ENCODE data around the gene MAGED1. TPM values are rescaled to one million over a fixed set of nuclear protein-coding genes. Genes with fewer than 3 reads are reported as not detected.

MAGED1 gene
- total RNA-seq, 1 experiment from 2014 or later = 118 TPM

- Histone ChIP-seq H3K36me3 (ENCODE audit: low read depth) (no peaks in the 10 kb centered on the region), H3K9me2 (ENCODE audit: insufficient read depth) (no peaks in the 10 kb centered on the region), H3K27me3 (ENCODE audit: insufficient read depth, low read depth) (no peaks in the 10 kb centered on the region), H2AFZ (no peak overlapping the region), H3K4me2 (no peak overlapping the region), H3K4me1 (replicated peaks; ENCODE audit: insufficient read depth) (no peaks in the 10 kb centered on the region), H4K20me1 (ENCODE audit: insufficient read depth) (no peaks in the 10 kb centered on the region), H3K79me2 (ENCODE audit: low read depth) (no peaks in the 10 kb centered on the region), H3K9me3 (ENCODE audit: insufficient read depth, low read depth) (no peaks in the 10 kb centered on the region), H3K27ac (no peak overlapping the region), H3F3A (ENCODE audit: insufficient read depth, low read depth) (no peaks in the 10 kb centered on the region), H3K4me3 (no peak overlapping the region)
- intact Hi-C loops (cut with micrococcal nuclease; ENCODE audit: unreplicated experiment) = no loop called here
- ChIA-PET POLR2A (ENCODE audit: unreplicated experiment) (interaction anchor here (0.6 kb wide), 1 partner anchor 11 kb away, joined by 10 read pairs; no protein-coding TSS in a partner anchor), CTCF (no interaction called here)
- DNase-seq = no peak
- no TSS peak for BruUV-seq (replicated peaks)
- TF ChIP-seq EZH2 (IDR thresholded peaks at IDR 0.05; ENCODE audit: low read depth) (no peak), CTCF (conservative IDR thresholded peaks at IDR 0.05) (no peak)
These were observed 1.4 kb upstream of the MAGED1 start for GRCh38 chrX:51891821-51892551.

DNA sequence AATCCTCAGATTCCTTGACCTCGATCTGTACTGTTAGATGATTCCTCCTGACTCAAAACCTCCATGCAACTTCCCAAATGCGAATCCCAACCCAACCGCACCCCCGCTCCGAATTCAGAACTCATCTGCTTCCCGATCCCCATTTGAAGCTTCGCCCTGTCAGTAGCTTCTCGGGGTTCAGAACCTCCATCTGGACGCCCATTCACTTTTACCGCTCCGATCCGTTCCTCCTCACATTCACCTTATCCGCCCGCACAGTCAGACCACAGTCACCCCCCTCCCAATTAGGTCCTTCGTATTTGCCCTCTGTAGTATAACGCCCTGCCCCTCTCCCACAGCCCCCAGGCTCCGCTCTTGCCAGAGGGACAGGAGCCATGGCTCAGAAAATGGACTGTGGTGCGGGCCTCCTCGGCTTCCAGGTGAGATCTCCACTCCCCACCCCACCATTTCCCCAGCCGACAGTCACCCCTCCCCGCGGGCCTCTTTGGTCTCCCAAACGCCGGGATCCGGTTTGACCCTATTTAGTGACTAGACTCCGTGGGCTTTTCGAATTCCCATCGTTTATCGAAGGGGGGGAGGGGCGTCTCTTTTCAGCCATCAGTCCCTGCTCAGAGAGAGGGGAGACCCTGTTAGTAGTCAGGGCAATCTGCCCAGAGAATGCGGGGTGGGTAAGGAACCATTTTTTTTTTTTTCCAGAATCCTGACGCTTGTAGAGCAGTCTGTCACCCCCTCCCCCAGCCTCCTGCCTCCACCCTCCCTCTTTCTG lies 691 bp downstream of the MAGED1 start:
- intact Hi-C loops (cut with micrococcal nuclease; ENCODE audit: unreplicated experiment) = no loop called here
- H3K4me2 ChIP-seq = peak overlapping the region; percentile 86

More for the DNA sequence above, 691 bp downstream of the MAGED1 start:
- Histone ChIP-seq H3K36me3 (ENCODE audit: low read depth) (no peaks in the 10 kb centered on the region), H3K27ac (no peak overlapping the region), H3F3A (ENCODE audit: insufficient read depth, low read depth) (no peaks in the 10 kb centered on the region), H2AFZ (peak overlapping the region; percentile 79), H3K79me2 (ENCODE audit: low read depth) (no peaks in the 10 kb centered on the region), H3K4me1 (replicated peaks; ENCODE audit: insufficient read depth) (no peaks in the 10 kb centered on the region), H3K9me2 (ENCODE audit: insufficient read depth) (no peaks in the 10 kb centered on the region), H3K27me3 (ENCODE audit: insufficient read depth, low read depth) (no peaks in the 10 kb centered on the region), H3K4me3 (peak overlapping the region; percentile 64), H4K20me1 (ENCODE audit: insufficient read depth) (no peaks in the 10 kb centered on the region), H3K9me3 (ENCODE audit: insufficient read depth, low read depth) (no peaks in the 10 kb centered on the region)
- peak in 1 of 2 experiments; percentile 8 for DNase-seq
- BruUV-seq (replicated peaks) = TSS peak; percentile 55
- POLR2A ChIA-PET (ENCODE audit: unreplicated experiment) = interaction anchor here (0.5 kb wide), 2 partner anchors 383 to 976 kb away, joined by 5 to 7 read pairs; no protein-coding TSS in a partner anchor
- CTCF ChIA-PET = interaction anchor here (0.6 kb wide), 1 partner anchor 1206 kb away, joined by 4 read pairs; no protein-coding TSS in a partner anchor
- TF ChIP-seq CTCF (conservative IDR thresholded peaks at IDR 0.05) (no peak), EZH2 (IDR thresholded peaks at IDR 0.05; ENCODE audit: low read depth) (no peak)

All from PC-9 (cell line).